Astrocyte (in vitro differentiated cells and primary cell): Measurements from ENCODE around the gene USP36. TPM values are rescaled to one million over a fixed set of nuclear protein-coding genes. Genes with fewer than 3 reads are reported as not detected.
"Not testable (repeated sequence)": the region's sequence is repeated elsewhere in the genome, so short reads cannot be mapped to it uniquely, and the experiment has no call there.

Experiments
- DNase-seq: peaks from one replicate; pipeline ENCODE4 v3.0.0-alpha.2; 2010; ENCODE audit warnings: low read depth
- FAIRE-seq: peaks from 2 replicates; lab custom pipeline; 2011; peaks lifted over from hg19 to GRCh38; lab: Jason Lieb, UNC
- H2AFZ ChIP-seq: 2 replicates; pipeline ENCODE4 v1.6.0; 2012; ENCODE audit warnings: low read depth, low read length, inconsistent platforms
- H3K27ac ChIP-seq: 2 replicates; pipeline ENCODE4 v1.5.1; 2011; ENCODE audit warnings: low read depth, low read length, inconsistent platforms
- H3K27me3 ChIP-seq: 2 replicates; pipeline ENCODE4 v1.6.0; 2011; ENCODE audit warnings: low read length, inconsistent platforms; ENCODE audit not compliant: insufficient read depth
- H3K36me3 ChIP-seq: 2 replicates; pipeline ENCODE4 v1.5.1; 2011; ENCODE audit warnings: low read length, inconsistent platforms; ENCODE audit not compliant: insufficient read depth
- H3K4me1 ChIP-seq: 2 replicates; pipeline ENCODE4 v1.5.1; 2011; ENCODE audit warnings: low read length, inconsistent platforms; ENCODE audit not compliant: insufficient read depth
- H3K4me2 ChIP-seq: 2 replicates; pipeline ENCODE4 v1.6.0; 2012; ENCODE audit warnings: low read length, inconsistent platforms
- H3K4me3 ChIP-seq: 2 replicates; pipeline ENCODE4 v1.5.1; 2011; ENCODE audit warnings: low read depth, mild to moderate bottlenecking, low read length, inconsistent platforms; ENCODE audit not compliant: insufficient read depth
- H3K79me2 ChIP-seq: 2 replicates; pipeline ENCODE4 v1.6.0; 2012; ENCODE audit warnings: mild to moderate bottlenecking, low read length, inconsistent platforms; ENCODE audit not compliant: insufficient read depth
- H3K9ac ChIP-seq: 2 replicates; pipeline ENCODE4 v1.6.0; 2012; ENCODE audit warnings: mild to moderate bottlenecking, low read length, inconsistent platforms
- H3K9me3 ChIP-seq: 2 replicates; pipeline ENCODE4 v1.5.1; 2012; ENCODE audit warnings: low read depth, mild to moderate bottlenecking, low read length, inconsistent platforms; ENCODE audit not compliant: insufficient read depth
- H4K20me1 ChIP-seq: 2 replicates; pipeline ENCODE4 v1.6.0; 2012; ENCODE audit warnings: low read length, inconsistent platforms; ENCODE audit not compliant: insufficient read depth
- H3K27ac Mint-ChIP-seq: one replicate; pipeline ENCODE4 v1.8.0; 2021; ENCODE audit warnings: mild to moderate bottlenecking, mixed read lengths; ENCODE audit not compliant: unreplicated experiment
- H3K27me3 Mint-ChIP-seq: one replicate; pipeline ENCODE4 v1.8.0; 2021; ENCODE audit warnings: low read depth, mixed read lengths; ENCODE audit not compliant: unreplicated experiment
- H3K36me3 Mint-ChIP-seq: one replicate; pipeline ENCODE4 v1.8.0; 2021; ENCODE audit warnings: low read depth, mixed read lengths; ENCODE audit not compliant: unreplicated experiment
- H3K4me1 Mint-ChIP-seq: one replicate; pipeline ENCODE4 v1.8.0; 2021; ENCODE audit warnings: low read depth, mixed read lengths; ENCODE audit not compliant: unreplicated experiment
- H3K4me3 Mint-ChIP-seq: one replicate; pipeline ENCODE4 v1.8.0; 2021; ENCODE audit warnings: mild to moderate bottlenecking, moderate library complexity, mixed read lengths; ENCODE audit not compliant: unreplicated experiment
- H3K9me3 Mint-ChIP-seq: one replicate; pipeline ENCODE4 v1.8.0; 2021; ENCODE audit warnings: mild to moderate bottlenecking, mixed read lengths; ENCODE audit not compliant: unreplicated experiment
- EZH2 ChIP-seq: IDR thresholded peaks from 2 replicates; pipeline ENCODE4 v1.6.1; 2012; ENCODE audit warnings: mild to moderate bottlenecking, low read length, inconsistent platforms; ENCODE audit not compliant: insufficient read depth
- total RNA-seq: library from RNA; stranded (reverse); gene quantifications from 2 replicates; pipeline ENCODE4 v1.2.1, GENCODE V29; 2021
- TF ChIP-seq, protein P1 (sequence below): IDR thresholded peaks from 2 replicates; pipeline ENCODE4 v1.5.1; 2011; ENCODE audit warnings: low read depth, mild to moderate bottlenecking, inconsistent platforms, low read length, moderate library complexity; ENCODE audit not compliant: insufficient read depth

Gene USP36
- total RNA-seq, 1 donor from 2014 or later = 51.0 TPM

DNA sequence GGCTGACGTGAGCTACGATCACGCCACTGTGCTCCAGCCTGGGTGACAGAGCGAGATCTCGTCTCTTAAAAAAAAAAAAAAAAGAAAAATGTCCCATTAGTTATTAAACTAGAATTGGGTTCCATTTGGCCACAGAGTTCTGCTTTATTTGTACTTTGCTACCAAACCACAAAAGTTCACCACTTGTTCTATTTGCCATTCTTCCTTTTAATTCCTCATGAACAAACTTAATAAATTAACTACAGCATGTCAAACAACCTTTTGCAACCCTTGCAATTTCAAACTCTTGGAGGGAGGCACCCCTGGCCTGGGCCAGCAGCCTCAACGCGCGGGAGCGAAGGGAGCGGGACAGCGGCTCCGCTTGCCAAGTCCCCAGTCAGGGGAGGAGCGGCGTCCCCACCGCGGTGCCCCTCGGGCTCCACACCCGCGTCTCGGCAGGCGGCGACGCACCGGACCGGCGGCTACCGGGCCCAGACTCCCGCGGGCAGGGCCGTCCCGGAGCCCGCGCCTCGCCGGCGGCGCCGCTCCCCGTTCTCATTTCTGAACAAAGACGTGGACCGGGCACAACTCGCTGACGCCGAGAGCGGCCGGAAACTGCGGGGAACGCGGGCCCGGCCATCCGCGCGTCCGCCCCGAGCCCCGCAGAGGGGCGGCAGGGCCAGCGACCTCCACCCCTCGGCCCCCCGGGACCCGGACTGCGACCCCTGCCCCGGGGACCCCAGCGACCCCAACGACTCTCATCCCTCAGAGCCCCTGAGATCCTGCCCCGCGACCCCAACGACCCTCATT is 59.3 kb downstream of the USP36 start:
- Mint-ChIP-seq H3K36me3 (no peaks in the 10 kb centered on the region), H3K27ac (peak overlapping the region; percentile 75), H3K4me3 (peak overlapping the region; percentile 92), H3K9me3 (no peaks in the 10 kb centered on the region), H3K4me1 (peaks cover 1% of the 10 kb centered on the region), H3K27me3 (no peaks in the 10 kb centered on the region)
- TF ChIP-seq, protein P1, sequence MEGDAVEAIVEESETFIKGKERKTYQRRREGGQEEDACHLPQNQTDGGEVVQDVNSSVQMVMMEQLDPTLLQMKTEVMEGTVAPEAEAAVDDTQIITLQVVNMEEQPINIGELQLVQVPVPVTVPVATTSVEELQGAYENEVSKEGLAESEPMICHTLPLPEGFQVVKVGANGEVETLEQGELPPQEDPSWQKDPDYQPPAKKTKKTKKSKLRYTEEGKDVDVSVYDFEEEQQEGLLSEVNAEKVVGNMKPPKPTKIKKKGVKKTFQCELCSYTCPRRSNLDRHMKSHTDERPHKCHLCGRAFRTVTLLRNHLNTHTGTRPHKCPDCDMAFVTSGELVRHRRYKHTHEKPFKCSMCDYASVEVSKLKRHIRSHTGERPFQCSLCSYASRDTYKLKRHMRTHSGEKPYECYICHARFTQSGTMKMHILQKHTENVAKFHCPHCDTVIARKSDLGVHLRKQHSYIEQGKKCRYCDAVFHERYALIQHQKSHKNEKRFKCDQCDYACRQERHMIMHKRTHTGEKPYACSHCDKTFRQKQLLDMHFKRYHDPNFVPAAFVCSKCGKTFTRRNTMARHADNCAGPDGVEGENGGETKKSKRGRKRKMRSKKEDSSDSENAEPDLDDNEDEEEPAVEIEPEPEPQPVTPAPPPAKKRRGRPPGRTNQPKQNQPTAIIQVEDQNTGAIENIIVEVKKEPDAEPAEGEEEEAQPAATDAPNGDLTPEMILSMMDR = no peak
- TF ChIP-seq EZH2 = no peak
- Histone ChIP-seq H3K27ac (peak overlapping the region; percentile 33), H2AFZ (peak overlapping the region; percentile 77), H3K4me3 (peak overlapping the region; percentile 71), H3K27me3 (no peaks in the 10 kb centered on the region), H3K79me2 (peaks cover 40% of the 10 kb centered on the region), H3K9me3 (no peaks in the 10 kb centered on the region), H3K4me2 (peak overlapping the region; percentile 98), H3K36me3 (no peaks in the 10 kb centered on the region), H3K9ac (peak overlapping the region; percentile 89), H3K4me1 (no peaks in the 10 kb centered on the region), H4K20me1 (peaks cover 15% of the 10 kb centered on the region)
- FAIRE-seq (no peak), DNase-seq (no peak)

DNA sequence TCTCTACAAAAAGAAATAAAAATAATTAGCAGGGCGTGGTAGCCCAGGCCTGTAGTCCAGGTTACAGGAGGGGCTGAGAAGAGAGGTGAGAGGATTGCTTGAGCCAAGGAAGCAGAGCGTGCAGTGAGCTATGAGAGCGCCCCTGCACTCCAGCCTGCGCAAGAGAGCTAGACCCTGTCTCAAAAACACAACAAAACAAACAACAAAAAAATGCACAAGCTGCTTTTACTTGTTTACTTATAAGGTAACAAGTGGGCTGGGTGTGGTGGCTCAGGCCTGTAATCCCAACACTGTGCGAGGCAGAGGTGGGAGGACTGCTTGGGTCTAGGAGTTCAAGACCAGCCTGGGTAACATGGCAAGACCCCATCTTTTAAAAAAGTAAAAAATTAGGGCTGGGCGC is 60.3 kb downstream of the USP36 start:
- Histone ChIP-seq H4K20me1 (peaks cover 22% of the 10 kb centered on the region), H3K27me3 (no peaks in the 10 kb centered on the region), H3K9me3 (no peaks in the 10 kb centered on the region), H3K9ac (no peak overlapping the region), H3K36me3 (no peaks in the 10 kb centered on the region), H3K4me2 (no peak overlapping the region), H2AFZ (no peak overlapping the region), H3K79me2 (peaks cover 46% of the 10 kb centered on the region), H3K27ac (no peak overlapping the region), H3K4me3 (no peak overlapping the region), H3K4me1 (no peaks in the 10 kb centered on the region)
- peak overlapping the region; percentile 58 for H3K4me3 Mint-ChIP-seq
- H3K27ac Mint-ChIP-seq = no peak overlapping the region
- no peaks in the 10 kb centered on the region for H3K36me3 Mint-ChIP-seq
- FAIRE-seq (no peak), DNase-seq (no peak)
- no peaks in the 10 kb centered on the region for H3K27me3 Mint-ChIP-seq
- peaks cover 2% of the 10 kb centered on the region for H3K4me1 Mint-ChIP-seq
- no peaks in the 10 kb centered on the region for H3K9me3 Mint-ChIP-seq
- TF ChIP-seq, protein P1 = no peak
- TF ChIP-seq EZH2 = no peak

DNA sequence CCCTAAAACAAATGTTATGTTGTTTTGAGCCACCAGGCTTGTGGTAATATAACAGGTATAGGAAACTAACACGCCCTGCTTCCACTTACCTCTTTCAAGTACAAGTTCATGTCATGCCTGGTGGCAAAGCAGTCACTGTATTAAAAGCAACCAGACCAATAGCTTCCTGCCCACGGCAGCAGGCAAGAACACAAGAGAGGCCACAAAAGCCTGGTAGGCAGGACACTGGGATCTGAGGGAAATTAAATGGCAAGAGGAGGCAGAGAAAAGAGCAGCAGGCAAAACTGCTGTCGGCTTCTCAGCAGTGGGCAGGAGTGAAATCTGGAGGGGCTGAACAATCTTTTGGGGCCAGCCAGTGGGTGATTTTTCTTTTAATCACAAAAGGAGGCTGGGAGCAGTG is 60.8 kb downstream of the USP36 start:
- Histone ChIP-seq H4K20me1 (peaks cover 27% of the 10 kb centered on the region), H3K4me3 (no peak overlapping the region), H3K9me3 (no peaks in the 10 kb centered on the region), H3K36me3 (no peaks in the 10 kb centered on the region), H3K4me1 (no peaks in the 10 kb centered on the region), H3K4me2 (no peak overlapping the region), H3K79me2 (peaks cover 51% of the 10 kb centered on the region), H2AFZ (no peak overlapping the region), H3K27me3 (no peaks in the 10 kb centered on the region), H3K27ac (no peak overlapping the region), H3K9ac (no peak overlapping the region)
- Mint-ChIP-seq H3K4me1 (peaks cover 4% of the 10 kb centered on the region), H3K9me3 (no peaks in the 10 kb centered on the region), H3K36me3 (no peaks in the 10 kb centered on the region), H3K4me3 (peak overlapping the region; percentile 58), H3K27me3 (no peaks in the 10 kb centered on the region), H3K27ac (no peak overlapping the region)
- TF ChIP-seq, protein P1 = no peak
- TF ChIP-seq EZH2 = no peak
- FAIRE-seq (no peak), DNase-seq (no peak)

DNA sequence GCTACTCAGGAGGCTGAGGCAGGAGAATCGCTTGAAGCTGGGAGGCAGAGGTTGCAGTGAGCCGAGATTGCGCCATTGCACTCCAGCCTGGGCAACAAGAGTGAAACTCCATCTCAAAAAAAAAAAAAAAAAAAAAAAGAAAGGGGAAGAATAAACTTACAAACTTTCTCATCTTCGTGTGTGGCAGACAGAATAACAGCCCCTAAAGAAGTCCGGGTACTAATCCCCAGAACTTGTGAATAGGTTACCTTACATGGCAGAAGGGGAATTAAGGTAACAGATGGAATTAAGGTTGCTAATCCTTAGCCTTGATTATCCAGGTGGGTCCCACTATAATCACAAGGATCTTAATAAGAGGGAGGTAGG is 61.3 kb downstream of the USP36 start:
- H3K4me1 Mint-ChIP-seq = peaks cover 10% of the 10 kb centered on the region
- peaks cover 32% of the 10 kb centered on the region for H4K20me1 ChIP-seq
- not testable (repeated sequence) for H3K27ac ChIP-seq, H3K9me3 Mint-ChIP-seq, FAIRE-seq, H3K9me3 ChIP-seq, H3K27me3 Mint-ChIP-seq, DNase-seq, H3K27ac Mint-ChIP-seq, H2AFZ ChIP-seq, H3K27me3 ChIP-seq, H3K4me3 Mint-ChIP-seq, H3K4me2 ChIP-seq, H3K36me3 ChIP-seq, H3K4me1 ChIP-seq, H3K36me3 Mint-ChIP-seq, H3K9ac ChIP-seq, H3K4me3 ChIP-seq
- H3K79me2 ChIP-seq = peaks cover 57% of the 10 kb centered on the region
